Limb (tissue), 2 donors: ENCODE results near the gene AGAP4.
"Not testable (repeated sequence)": the region's sequence is repeated elsewhere in the genome, so short reads cannot be mapped to it uniquely, and the experiment has no call there.

Source experiments
- DNase-seq, 2 donors: peaks; one replicate each; pipeline ENCODE4 v3.0.0-alpha.2; 2016; ENCODE audit errors: extremely low spot score in 2 of 2

The AGAP4 gene

GRCh38 chr10:45790694-45791426 is 56.4 kb downstream of the AGAP4 start:
- DNase-seq: not testable (repeated sequence)

- DNase-seq: not testable (repeated sequence)
These were observed 57.3 kb downstream of the AGAP4 start for GRCh38 chr10:45789991-45790390.

- not testable (repeated sequence) for DNase-seq
These were observed 60.0 kb downstream of the AGAP4 start for GRCh38 chr10:45787212-45787741.

DNA sequence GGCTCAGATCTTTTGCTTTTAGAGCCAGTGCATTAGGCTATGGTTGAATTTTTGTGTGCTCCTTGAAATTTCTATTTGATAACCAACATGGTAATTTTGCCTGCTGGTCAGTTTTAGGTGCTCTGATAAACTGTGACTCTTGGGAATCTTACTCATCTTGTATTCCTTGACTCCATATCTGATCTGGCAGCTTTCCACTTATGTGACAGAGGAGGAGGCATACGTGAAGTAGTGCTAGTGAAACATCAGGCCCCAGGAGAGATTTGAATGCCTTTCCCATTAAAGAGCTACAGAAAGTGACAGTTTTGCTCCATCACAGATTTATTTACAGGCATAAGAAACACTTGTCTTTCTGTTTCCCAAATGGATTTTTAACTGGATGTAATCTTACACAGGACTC is 61.1 kb downstream of the AGAP4 start:
- DNase-seq: not testable (repeated sequence)
